Activated T-helper 1 cell treated with Interleukin-2 at 50 U/mL for 16 hours (primary cell): Measurements from ENCODE around the gene MPHOSPH9.
"Not testable (repeated sequence)": the region's sequence is repeated elsewhere in the genome, so short reads cannot be mapped to it uniquely, and the experiment has no call there.

ENCODE experiments used
- DNase-seq: peaks from one replicate; pipeline ENCODE4 v3.0.0-alpha.2; 2020; ENCODE audit warnings: low read depth

Gene MPHOSPH9

DNA sequence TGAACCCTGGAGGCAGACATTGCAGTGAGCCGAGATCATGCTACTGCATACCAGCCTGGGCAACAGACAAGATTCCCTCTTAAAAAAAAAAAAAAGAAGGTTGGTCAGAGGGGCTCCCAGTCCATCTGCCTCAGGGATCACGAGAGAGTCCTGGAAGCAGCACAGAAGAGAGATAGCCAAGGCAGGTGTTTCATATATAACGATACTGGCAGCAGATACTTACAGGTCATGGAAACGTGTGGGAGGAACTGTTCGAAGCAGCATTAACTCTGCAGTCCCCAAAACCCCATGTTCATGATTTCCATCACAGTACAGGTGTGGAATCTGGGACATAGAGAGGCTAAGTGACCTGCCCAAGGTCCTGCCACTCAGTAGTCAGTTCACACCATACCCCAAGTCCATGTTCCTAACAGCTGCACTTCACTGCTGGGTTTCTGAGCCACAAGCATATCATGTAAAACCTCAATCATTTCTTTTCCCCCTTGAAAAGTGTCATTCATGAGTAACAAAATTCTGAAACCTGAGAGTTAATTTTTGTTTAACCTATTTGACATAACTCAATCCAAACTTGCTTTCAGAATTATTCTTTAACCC, 22.0 kb upstream of the MPHOSPH9 start:
- no peak for DNase-seq

DNA sequence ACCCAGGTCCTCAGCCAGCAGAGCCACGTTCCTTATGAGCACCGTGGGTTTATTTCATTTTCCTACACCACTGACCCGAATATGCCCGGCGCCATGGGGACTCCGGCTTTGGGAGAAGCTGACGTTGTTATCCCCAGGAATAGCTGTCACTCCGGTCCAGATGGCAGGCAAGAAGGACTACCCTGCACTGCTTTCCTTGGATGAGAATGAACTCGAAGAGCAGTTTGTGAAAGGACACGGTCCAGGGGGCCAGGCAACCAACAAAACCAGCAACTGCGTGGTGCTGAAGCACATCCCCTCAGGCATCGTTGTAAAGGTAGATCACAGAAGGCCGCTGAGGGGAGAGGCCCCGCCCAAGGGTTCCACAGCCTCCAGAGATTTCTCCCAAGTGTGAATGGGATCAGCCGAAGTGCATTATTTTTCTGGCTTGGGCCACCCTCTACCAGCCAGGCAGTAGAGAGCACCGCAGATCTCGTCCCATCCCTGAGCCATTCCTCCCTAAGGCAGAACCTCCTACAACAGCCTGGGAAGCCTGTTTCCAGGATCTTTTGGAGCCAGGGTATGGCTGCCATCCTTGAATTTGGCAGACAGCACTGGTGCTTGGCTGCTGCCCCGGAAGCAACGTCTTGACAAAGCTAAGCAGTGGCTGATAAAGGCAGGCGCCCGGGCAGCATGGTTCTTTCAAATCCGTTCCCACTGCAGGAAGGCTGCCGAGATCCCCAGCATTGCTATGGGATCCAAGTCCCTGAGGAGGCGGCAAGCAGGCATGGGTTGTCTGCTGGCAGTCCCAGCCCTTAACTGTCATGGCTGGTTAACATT, 20.9 kb upstream of the MPHOSPH9 start:
- no peak for DNase-seq

DNA sequence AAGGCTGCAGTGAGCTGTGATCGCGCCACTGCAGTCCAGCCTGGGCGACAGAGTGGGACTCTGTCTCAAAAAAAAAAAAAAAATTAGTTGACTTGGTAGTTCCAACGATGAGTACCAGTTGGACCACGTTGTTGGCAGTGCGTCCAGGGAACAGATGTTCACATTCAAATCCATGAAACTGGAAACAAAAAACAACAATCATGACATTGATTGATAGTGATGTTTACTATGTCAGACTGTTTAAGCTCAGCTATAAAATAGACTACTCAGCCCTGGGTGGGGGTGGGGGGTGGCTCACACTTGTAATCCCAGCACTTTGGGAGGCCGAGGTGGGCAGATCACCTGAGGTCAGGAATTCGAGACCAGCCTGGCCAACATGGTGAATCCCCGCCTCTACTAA, 19.4 kb upstream of the MPHOSPH9 start:
- DNase-seq, result not testable (repeated sequence)

DNA sequence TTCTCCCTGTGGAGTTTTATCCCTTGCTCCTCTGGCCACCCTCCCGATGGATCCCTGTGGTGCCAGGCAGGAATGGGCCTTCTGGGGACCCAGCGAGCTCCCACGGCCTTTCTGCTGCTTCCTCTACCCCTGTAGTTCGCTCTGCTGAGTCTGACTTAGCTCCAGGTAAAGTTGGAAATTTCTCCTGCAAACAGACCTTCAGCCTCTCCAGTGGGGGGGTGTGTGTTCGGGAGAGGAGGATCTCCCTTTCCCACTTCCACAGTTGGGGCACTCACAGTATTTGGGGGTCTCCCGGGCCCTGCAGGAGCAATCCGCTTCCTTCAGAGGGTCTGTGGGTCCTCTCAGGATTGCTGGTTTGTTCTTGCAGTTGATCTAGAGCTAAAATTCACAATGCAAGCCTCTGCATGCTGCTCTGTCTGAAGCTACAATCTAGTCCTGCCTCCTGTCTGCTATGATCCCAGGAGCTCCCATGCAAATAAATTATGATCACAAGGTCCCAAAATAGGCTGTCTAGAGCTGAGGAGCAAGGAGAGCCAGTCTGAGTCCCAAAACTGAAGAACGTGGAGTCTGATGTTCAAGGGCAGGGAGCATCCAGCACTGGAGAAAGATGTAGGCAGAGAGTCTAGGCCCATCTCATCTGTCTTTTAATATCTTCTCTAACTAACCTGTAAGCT, 18.6 kb upstream of the MPHOSPH9 start:
- no peak for DNase-seq

DNA sequence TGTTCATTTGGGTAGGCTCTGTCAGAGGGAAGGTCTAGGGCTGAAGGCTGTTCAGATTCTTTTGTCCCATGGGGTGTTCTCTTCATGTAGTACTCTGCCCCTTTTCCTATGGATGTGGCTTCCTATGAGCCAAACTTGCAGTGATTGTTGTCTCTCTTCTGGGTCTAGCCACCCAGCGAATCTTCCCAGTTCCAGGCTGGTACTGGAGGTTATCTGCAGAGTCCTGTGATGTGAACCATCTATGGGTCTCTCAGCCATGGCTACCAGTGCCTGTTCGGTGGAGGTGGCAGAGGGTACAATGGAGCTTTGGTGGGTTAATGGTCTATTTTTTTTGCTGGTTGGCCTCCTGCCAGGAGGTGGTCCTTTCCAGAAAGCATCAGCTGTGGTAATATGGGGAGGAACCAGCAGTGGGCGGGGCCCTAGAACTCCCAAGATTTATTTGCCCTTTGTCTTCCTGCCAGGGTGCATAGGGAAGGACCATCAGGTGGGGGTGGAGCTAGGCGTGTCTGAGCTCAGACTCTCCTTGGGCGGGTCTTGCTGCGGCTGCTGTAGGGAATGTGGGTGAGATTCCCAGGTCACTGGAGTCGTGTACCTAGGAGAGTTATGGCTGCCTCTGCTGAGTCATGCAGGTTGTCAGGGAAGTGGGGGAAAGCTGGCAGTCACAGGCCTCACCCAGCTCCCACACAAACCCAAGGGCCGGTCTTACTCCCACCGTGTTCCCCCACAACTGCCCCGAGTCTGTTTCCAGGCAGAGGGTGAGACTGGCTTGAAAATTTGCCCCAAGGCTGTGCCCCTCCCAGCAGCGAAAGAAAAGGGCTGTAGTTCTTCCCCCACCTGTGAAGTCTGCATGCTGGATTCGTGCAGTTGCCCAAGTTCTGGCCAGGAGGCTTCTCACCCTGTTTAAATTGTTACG, 17.8 kb upstream of the MPHOSPH9 start:
- no peak for DNase-seq

DNA sequence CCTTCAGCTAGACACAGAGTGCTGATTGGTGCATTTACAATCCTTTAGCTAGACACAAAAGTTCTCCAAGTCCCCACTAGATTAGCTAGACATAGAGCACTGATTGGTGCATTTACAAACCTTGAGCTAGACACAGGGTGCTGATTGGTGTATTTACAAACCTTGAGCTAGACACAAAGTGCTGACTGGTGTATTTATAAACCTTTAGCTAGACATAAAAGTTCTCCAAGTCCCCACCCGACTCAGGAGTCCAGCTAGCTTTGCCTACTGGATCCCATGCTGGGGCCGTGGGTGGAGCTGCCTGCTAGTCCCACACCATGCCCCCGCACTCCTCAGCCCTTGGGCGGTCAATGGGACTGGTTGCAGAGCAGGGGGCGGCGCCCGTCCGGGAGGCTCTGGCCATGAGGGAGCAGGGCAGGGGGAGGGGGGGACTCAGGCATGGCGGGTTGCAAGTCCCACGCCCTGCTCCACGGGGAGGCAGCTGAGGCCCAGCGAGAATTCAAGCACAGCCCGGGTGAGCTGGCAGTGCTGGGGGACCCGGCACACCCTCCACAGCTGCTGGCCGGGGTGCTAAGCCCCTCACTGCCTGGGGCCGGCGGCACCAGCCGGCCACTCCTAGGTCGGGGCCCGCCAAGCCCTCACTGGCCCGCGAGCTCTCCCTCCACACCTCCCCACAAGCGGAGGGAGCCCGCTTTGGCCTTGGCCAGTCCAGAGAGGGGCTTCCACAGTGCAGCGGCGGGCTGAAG, 16.2 kb upstream of the MPHOSPH9 start:
- not testable (repeated sequence) for DNase-seq

DNA sequence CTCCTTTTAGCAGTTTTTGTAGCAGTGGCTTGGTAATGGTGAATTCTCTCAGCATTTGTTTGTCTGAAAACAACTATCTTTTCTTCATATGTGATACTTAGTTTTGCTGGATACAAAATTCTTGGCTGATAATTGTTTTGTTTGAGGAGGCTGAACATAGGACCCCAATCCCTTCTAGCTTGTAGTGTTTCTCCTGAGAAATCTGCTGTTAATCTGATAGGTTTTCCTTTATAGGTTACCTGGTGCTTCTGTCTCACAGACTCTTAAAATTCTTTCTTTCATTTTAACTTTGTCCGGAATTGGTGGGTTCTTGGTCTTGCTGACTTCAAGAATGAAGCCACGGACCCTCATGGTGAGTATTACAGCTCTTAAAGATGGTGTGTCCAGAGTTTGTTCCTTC, 15.2 kb upstream of the MPHOSPH9 start:
- DNase-seq, result not testable (repeated sequence)

DNA sequence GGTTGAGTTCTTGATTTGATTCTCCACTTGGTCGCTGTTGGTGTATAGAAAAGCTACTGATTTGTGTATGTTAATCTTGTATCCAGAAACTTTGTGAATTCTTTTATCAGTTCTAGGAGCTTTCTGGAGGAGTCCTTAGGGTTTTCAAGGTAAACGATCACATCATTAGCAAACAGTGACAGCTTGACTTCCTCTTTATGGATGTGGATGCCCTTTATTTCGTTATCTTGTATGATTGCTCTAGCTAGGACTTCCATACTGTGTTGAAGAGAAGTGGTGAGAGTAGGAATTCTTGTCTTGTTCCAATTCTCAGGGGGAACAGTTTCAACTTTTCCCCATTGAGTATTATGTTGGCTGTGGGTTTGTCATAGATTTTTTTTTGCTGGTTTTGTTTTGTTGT, 12.7 kb upstream of the MPHOSPH9 start:
- DNase-seq, result no peak

DNA sequence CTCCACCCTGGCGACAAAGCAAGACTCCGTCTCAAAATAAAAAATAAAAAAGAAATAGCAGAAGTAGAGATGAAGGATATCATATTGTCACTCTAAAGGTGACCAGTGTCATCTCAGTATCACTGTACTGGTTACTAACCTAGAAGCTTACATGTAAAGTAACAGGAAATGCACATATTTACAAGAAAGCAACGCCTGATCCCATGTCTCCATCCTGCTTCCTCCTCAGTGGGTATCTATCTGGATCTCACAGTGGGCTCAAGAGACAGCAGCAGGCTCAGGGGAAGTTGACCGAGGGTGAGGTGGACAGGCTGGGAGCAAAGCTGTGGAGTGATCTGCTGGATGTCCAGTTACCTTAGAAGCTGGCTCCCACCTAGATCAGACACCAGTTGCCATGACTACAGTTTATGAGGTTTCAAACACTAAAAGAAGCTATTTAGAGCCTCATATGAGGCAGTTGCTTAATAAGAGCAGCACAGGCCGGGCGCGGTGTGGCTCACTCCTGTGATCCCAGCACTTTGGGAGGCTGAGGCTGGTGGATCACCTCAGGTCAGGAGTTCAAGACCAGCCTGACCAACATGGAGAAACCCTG, 10.8 kb upstream of the MPHOSPH9 start:
- no peak for DNase-seq

DNA sequence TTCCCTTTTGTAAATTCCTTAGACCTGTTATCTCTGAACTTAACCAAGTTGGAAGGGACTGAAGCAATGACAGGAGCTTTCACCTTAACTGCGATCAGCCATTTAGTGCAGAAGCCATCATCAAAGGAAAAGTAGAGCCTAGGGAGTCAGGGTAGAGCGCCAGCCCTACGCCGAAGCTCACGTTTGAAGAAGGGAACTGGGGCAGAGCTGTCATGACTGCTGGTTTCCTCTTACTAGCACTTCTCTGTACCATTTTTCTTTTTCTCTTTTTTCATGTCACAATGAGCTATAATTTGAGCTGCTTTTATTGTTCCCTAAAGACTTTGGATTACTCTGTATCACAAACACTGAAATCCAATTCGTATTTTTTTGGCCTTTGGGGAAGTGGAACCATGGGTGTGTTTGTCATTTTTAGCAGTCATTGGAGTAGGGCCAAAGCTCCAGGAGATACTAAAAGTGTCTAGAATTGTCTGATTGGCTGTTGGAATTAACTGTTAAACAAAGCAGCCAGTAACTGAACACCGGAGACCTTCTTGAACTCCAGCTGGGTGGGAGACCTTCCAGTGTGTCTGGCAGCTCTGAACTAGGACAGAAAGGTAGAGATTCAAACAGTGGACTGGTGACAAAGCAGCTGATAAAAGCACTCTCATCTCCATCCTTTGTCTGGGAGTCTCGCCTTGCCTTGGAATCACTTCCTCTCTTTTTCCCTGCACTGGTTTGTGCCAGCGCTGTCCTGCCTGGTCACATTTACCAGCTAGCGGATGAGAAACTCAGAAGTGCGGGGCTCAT, 9.4 kb upstream of the MPHOSPH9 start:
- no peak for DNase-seq

DNA sequence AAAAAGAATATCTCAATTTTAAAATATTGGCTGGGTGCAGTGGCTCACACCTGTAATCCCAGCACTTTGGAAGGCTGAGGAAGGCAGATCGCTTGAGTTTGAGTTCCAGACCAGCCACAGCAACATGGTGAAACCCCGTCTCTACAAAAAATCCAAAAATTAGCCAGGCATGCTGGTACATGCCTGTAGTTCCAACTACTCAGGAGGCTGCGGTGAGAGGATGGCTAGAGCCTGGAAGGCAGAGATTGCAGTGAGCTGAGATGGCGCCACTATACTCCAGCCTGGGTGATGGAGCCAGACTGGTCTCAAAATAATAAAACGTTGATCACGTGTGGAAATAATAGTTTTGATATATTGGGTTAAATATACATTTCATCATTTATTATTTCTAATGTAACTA, 6.0 kb upstream of the MPHOSPH9 start:
- DNase-seq, result no peak

DNA sequence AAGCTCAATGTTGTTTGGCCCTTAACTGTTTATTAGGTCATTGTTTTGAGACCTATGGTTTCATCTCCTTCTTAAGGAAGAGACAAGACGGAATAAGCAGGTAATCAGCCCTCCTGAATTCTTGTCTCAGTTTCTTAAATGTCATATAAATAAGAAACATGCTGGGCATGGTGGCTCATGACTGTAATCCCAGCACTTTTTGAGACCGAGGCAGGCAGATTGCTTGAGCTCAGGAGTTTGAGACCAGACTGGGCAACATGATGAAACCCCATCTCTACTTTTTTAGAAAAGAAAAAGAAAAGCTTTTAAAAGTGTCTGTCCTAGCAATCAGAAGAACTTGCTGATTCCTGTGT, 5.4 kb upstream of the MPHOSPH9 start:
- DNase-seq, result no peak

DNA sequence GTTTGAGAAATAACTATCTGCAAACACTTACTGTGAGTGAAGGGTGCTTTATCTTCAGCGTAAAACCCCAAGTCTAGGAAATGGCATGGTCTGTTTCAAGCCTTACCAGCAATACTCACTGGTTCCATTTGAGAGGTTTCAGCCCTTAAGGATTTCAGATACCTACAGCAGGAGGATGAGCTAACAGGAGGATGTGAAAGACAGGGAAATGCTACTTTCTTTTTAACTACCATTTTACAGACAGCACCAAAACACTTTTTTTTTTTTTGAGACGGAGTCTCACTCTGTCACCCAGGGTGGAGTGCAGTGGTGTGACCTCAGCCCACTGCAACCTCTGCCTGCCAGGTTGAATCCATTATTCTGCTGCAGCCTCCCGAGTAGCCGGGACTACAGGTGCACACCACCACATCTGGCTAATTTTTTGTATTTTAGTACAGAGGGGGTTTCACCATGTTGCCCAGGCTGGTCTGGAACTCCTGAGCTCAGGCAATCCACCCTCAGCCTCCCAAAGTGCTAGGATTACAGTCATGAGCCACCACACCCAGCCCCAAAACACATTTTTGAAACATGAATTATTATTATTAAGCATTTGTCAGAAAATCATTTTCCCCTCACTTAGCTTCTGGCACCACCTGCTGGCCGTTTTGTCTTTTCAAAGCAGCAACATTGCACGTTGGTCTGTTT, 4.8 kb upstream of the MPHOSPH9 start:
- peak; percentile 42 for DNase-seq

DNA sequence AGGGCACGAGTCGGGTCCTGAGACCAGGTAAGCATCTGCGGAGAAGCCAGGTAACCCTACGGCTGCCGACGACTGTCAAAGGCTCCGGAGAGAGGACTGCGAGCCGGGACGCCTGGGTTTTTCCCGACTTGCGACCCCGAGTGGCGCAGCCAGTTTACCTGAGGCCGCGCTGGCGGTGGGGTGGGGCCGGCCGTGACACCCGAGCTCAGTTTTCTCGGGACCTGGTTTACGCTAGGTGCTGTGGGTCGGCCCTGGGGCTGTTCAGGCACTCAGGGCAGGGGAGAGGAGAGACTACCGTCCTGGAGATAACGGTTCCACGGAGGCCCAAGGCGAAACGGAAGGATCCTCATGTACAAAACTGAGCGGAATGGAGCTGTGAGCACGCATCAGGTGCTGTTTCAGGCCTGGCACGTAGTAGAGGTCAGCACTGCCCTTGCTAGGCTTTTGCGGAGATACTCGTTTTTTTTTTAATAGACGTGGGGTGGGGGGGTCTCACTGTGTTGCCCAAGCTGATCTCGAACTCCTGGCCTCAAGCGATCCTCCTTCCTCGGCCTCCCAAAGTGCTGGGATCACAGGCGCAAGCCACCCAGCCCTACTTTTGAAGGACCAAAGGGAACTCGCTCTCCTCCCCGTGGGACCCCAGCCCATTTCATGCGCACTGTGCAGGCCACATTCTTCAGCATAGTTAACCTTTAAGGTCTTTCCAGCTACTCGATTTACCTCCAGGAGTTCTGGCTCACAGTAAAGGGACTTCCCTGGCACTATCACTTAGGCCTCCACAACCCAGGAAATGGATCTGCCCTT, 766 bp upstream of the MPHOSPH9 start:
- no peak for DNase-seq

DNA sequence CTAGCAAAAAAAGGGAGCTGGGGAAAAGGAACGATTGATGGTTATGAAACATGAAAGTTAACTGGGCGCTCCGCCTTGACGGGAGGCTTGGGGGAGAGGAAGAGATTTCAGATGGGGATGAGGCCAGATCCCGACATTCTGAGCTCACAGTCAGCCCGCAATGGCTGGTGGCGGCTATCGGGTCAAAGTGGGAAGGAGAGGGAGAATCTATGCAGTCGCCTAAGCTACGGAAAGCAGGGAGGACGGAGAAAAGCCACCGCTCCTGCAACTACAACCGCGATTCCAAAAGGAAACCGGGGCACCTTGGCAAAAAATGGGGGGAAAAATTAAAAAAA, 502 bp downstream of the MPHOSPH9 start:
- no peak for DNase-seq

DNA sequence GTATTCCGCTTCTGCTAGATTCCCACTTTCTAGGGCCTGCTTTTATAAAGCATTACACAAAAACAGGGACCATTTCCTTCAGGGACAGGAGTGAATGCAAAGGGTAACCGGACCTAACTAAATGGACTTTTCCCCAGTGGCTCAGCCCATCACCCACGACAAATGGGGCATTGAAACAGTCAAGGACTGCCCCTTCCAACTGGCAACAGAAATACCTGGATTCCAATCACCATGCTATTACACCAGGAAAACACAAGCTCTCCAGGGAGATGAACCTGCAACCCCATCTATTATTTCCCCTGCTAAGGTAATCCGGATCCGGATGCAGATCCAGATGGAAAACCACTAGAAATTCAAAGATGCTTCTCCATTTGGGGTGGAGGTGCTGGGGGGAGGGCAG, 1.0 kb downstream of the MPHOSPH9 start:
- DNase-seq, result no peak

DNA sequence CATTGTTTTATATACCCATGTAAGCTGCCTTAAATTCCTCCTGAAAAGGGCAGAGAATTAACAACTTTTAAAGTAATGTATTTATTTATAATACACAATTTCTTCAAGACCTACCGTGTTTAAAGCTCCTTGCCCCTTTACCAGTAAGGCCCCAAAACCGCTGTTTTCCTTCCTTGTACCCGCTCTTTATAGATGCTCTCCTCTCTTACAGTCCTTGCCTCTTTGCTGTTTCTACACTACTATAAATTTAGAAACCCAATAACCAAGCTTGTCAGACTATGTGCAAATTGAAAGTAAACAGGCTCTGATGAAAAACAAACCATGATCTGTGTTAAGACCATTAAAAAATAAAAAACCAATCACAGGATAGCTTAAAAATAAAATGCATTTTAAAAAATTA, 3.9 kb downstream of the MPHOSPH9 start:
- DNase-seq, result no peak

DNA sequence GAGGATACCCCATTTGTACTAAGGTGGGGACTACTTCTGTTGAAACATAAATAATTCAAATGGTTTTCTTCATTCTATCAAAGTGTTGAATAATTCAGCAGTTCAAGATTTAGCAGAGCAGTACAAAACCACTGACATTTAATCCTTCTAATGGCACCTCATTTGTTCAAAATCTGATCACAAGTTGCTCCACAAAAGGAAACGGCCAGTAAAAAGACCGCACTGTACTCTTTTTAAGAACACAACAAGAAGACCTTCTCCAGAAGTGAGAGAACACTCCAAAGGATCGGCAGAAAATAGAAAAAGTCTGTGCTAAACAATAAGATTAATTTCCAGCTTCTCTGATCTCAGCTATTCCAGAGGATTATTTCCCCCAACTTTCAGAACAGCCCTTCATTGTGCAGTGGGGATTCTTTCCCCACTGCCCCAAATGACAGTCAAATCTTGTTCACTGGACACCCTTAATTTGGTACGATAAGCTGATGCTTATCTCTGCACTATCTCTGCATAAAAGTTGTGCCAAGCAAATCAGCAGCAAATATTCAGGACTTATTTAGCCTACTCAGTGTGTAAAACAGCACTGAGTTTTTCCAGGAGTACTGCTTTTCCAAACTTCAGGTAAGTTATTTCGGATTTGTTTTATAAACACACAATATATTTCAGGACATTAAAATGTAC, 5.2 kb downstream of the MPHOSPH9 start:
- no peak for DNase-seq

DNA sequence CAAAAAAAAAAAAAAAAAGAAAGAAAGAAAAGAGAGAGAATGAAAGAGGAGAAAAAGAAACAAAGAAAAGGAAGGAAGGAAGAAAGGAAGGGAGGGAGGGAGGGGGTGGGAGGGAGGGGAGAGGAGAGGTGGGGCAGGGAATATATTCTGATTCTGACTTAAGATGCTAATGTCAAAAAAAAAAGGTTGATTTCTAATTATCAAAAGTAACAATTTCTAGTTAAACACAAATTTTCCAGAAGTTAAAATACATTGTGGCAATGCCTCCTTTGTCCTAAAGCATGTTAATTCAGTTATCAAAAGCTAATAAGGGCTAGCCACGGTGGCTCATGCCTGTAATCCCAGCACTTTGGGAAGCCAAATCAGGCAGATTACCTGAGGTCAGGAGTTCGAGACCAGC, 7.5 kb downstream of the MPHOSPH9 start:
- no peak for DNase-seq
